ENCODE data around the gene ZGPAT. TPM values are rescaled to one million over a fixed set of nuclear protein-coding genes. Genes with fewer than 3 reads are reported as not detected.

ZGPAT gene
- total and polyA plus RNA-seq, 10 of the 15 experiments (the other 5 are each of a cell fraction or from before 2014, with no cell fraction given) = 0.58 to 52.9 (median 18.0) TPM

- no peak for TF ChIP-seq NRF1 (conservative IDR thresholded peaks at IDR 0.05; ENCODE audit: low read depth, low read length)
- no peak for TF ChIP-seq BMI1 (IDR thresholded peaks at IDR 0.05; ENCODE audit: borderline replicate concordance)
These were observed 39.0 kb downstream of the ZGPAT start (continued) for GRCh38 chr20:63746751-63747315.

GRCh38 chr20:63747622-63748069 is 39.8 kb downstream of the ZGPAT start:
- no peak overlapping the region for H3K4me2 ChIP-seq (ENCODE audit: control insufficient read depth, insufficient read depth)
- WGBS (ENCODE audit: insufficient coverage, insufficient replicate concordance, low lambda C conversion rate, missing lambda C conversion rate) = 41% methylated on average over 12 of the region's 13 CpGs
- H3K27ac ChIP-seq (ENCODE audit: control insufficient read depth, insufficient read depth) = no peak overlapping the region
- H3K9ac ChIP-seq (ENCODE audit: control insufficient read depth, insufficient read depth, low read length) = no peak overlapping the region
- in situ Hi-C loops (cut with MboI) (no loop called here), intact Hi-C loops (cut with micrococcal nuclease; ENCODE audit: unreplicated experiment) (no loop called here)
- TF ChIP-seq FOXK2 (IDR thresholded peaks at IDR 0.05) (no peak), CBFB (IDR thresholded peaks at IDR 0.05; ENCODE audit: low read depth) (no peak), RUNX3 (IDR thresholded peaks at IDR 0.05; ENCODE audit: low read length) (no peak), CHD4 (IDR thresholded peaks at IDR 0.05) (no peak), IRF4 (IDR thresholded peaks at IDR 0.05; ENCODE audit: low read depth, low read length) (no peak), EP300 (IDR thresholded peaks at IDR 0.05; ENCODE audit: borderline replicate concordance in 1 of 2, control insufficient read depth in 1 of 2, low read depth in 2 of 2, low read length in 2 of 2) (no peak), ZBED1 (IDR thresholded peaks at IDR 0.05; ENCODE audit: borderline replicate concordance) (no peak), SP1 (IDR thresholded peaks at IDR 0.05; ENCODE audit: low read depth, low read length) (no peak), EZH2 (IDR thresholded peaks at IDR 0.05; ENCODE audit: borderline replicate concordance, control insufficient read depth, low read depth, low read length) (no peak)
- no peaks in the 10 kb centered on the region for H3K79me2 ChIP-seq (ENCODE audit: control insufficient read depth, insufficient read depth, low read length)
- H3K9me3 ChIP-seq (replicated peaks; ENCODE audit: control insufficient read depth, insufficient read depth, low read length) = no peaks in the 10 kb centered on the region
- H4K20me1 ChIP-seq (ENCODE audit: control insufficient read depth, insufficient read depth) = no peaks in the 10 kb centered on the region
- peak; percentile 51 for ATAC-seq
- H2AFZ ChIP-seq (ENCODE audit: control insufficient read depth, low read depth, low read length) = no peak overlapping the region
- no TSS peak for BruUV-seq (replicated peaks)
- CTCF ChIA-PET = no interaction called here
- no peaks in the 10 kb centered on the region for H3K4me1 ChIP-seq (ENCODE audit: control insufficient read depth, insufficient read depth, low read length)
- FAIRE-seq = no peak
- RAD21 ChIA-PET (ENCODE audit: unreplicated experiment) = no interaction called here
- H3K36me3 ChIP-seq (ENCODE audit: control insufficient read depth in 2 of 2, insufficient read depth in 2 of 2, low read length in 1 of 2) = peaks cover 0 to 2% of the 10 kb centered on the region in 2 experiments; a peak in 1 of 4 replicates
- POLR2A ChIA-PET = no interaction called here
- no peak overlapping the region for H3K4me3 ChIP-seq
- DNase-seq (ENCODE audit: low read depth, low spot score) = no peak
- SMC1A ChIA-PET (ENCODE audit: uncharacterized antibody, unreplicated experiment) = no interaction called here
- no peaks in the 10 kb centered on the region for H3K27me3 ChIP-seq (replicated peaks in 1 of 2; ENCODE audit: control insufficient read depth in 2 of 2, insufficient read depth in 2 of 2, low read length in 1 of 2)

All from GM12878 (cell line).